Aorta (tissue), 5 donors: ENCODE results near the gene PXMP2. TPM values are rescaled to one million over a fixed set of nuclear protein-coding genes. Genes with fewer than 3 reads are reported as not detected.

Experiments used
- ATAC-seq: fragments of 200-7000 bp; cut with Tn5 transposase; one replicate; pipeline ENCODE4 v1.9.1; 2022; ENCODE audit warnings: moderate library complexity; ENCODE audit not compliant: low FRiP score
- DNase-seq, 2 donors: peaks; one replicate each; pipeline ENCODE4 v3.0.0-alpha.2; 2020
- H3K27ac ChIP-seq, 2 donors: one replicate each; pipeline ENCODE4 v1.5.1; 2013; ENCODE audit warnings: low read length in 2 of 2, mild to moderate bottlenecking in 2 of 2, moderate library complexity in 2 of 2, control low read depth in 1 of 2, inconsistent platforms in 1 of 2, low read depth in 1 of 2
- H3K27me3 ChIP-seq, 2 donors: one replicate each; pipeline ENCODE4 v1.6.1; 2013; ENCODE audit warnings: control low read depth in 1 of 2, low read length in 1 of 2, mild to moderate bottlenecking in 1 of 2, moderate library complexity in 1 of 2; ENCODE audit not compliant: insufficient read depth in 2 of 2, control insufficient read depth in 1 of 2
- H3K36me3 ChIP-seq, 2 donors: one replicate each; pipeline ENCODE4 v1.6.1; 2013; ENCODE audit warnings: control low read depth in 1 of 2, low read length in 1 of 2, mild to moderate bottlenecking in 1 of 2; ENCODE audit not compliant: insufficient read depth in 2 of 2, control insufficient read depth in 1 of 2
- H3K4me1 ChIP-seq, 2 donors: one replicate each; pipeline ENCODE4 v1.6.1; 2013; ENCODE audit warnings: low read length in 2 of 2, control low read depth in 1 of 2, mild to moderate bottlenecking in 1 of 2, moderate library complexity in 1 of 2; ENCODE audit not compliant: insufficient read depth in 2 of 2, control insufficient read depth in 1 of 2
- H3K4me3 ChIP-seq, 2 donors: one replicate each; pipeline ENCODE4 v1.5.1; 2013; ENCODE audit warnings: low read length in 2 of 2, control low read depth in 1 of 2, mild to moderate bottlenecking in 1 of 2
- H3K9me3 ChIP-seq: one replicate; pipeline ENCODE4 v1.6.1; 2013; ENCODE audit warnings: mild to moderate bottlenecking, low read length; ENCODE audit not compliant: control insufficient read depth
- WGBS, 2 donors: extraction: QIAGEN DNeasy Blood & Tissue Kit; methylation state at CpG; one replicate each; pipeline ENCODE4 v1.1.7; 2013; 5-methylcytosine and 5-hydroxymethylcytosine counted together
- intact Hi-C, 2 donors: fragments of 100-400 bp; cut with DNase I; formaldehyde crosslinking; loops; one replicate each; pipeline versions ENCODE4 v1.14.2 to v1.15.0; 2022
- polyA plus RNA-seq, 2 donors: library from polyadenylated mRNA; stranded (reverse); fragments of 200-250 nt; gene quantifications; one replicate each; pipeline ENCODE4 v1.2.3, GENCODE V29; 2013
- total RNA-seq, 2 donors: library from RNA; stranded (reverse); fragmentation: NEBNext Ultra II Directional; extraction: Animal tissue kit (Norgen Biotek cat#: 25700); gene quantifications; one replicate each; pipeline ENCODE4 v1.2.1, GENCODE V29; 2021
- donor health status: healthy with polysubstance abuse.
- donor health status: Bipolar disorder and iron deficiency.
- donor health status: DM: no; HTN: no; CAD: no.
- donor health status: DM: no; HTN: no; CAD: no.
- donor health status: DM: yes; HTN: yes; CAD: no.

Gene PXMP2
- total and polyA plus RNA-seq, 4 donors, result 13.0 to 70.7 (median 20.1) TPM

DNA sequence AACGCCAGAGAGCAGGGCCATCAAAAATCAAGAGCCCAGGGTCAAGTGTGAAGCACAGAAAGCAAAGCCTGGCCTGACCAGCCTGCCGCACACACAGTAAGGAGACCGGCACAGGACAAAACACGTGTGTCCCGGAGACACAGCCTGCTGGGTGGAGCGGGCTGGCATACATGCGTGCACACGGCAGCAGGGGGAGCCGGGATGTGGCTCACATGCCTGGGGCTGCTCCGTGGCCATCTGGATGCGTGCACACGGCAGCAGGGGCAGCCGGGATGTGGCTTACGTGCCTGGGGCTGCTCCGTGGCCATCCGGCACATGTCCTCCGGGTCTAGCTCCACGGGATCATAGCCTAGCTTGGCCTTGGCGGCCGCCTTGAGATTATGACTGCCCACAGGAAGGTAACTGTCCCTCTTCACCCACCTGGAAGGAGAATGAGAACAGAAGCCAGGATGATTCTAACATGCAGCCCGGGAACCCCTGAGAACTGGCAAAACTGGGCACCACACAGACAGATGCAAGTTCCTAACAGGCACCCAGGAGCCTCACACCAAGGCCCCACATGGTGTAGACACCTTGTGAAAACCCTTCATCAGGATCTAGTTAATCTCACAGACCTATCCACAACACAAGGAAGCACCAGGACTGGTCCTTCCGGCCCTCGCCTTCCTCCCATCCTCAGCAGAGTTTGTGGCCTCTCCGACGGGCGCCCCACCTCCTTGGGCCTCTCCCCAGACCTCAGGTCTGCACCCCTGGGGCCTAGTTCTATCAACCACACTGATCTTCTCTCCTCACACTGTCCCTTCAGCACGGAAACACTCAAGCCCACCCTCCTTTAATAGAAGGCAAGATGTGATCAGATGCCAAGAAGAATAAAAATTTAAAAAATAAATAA lies 13.9 kb upstream of the PXMP2 start:
- WGBS, 2 donors, result 94 to 95% methylated on average over 27 of the region's 27 CpGs
- Histone ChIP-seq H3K9me3 (no peaks in the 10 kb centered on the region), H3K4me3 (no peak overlapping the region), H3K27ac (no peak overlapping the region), H3K36me3 (peaks cover 4 to 9% of the 10 kb centered on the region in 2 donors), H3K27me3 (no peaks in the 10 kb centered on the region), H3K4me1 (no peaks in the 10 kb centered on the region)
- DNase-seq, result no peak
- no peak for ATAC-seq
- intact Hi-C loops, result no loop called here

- H3K9me3 ChIP-seq, result no peaks in the 10 kb centered on the region
- H3K36me3 ChIP-seq, result peaks cover 2 to 9% of the 10 kb centered on the region in 2 donors
These were observed 12.8 kb upstream of the PXMP2 start for GRCh38 chr12:132674561-132674960.

DNA sequence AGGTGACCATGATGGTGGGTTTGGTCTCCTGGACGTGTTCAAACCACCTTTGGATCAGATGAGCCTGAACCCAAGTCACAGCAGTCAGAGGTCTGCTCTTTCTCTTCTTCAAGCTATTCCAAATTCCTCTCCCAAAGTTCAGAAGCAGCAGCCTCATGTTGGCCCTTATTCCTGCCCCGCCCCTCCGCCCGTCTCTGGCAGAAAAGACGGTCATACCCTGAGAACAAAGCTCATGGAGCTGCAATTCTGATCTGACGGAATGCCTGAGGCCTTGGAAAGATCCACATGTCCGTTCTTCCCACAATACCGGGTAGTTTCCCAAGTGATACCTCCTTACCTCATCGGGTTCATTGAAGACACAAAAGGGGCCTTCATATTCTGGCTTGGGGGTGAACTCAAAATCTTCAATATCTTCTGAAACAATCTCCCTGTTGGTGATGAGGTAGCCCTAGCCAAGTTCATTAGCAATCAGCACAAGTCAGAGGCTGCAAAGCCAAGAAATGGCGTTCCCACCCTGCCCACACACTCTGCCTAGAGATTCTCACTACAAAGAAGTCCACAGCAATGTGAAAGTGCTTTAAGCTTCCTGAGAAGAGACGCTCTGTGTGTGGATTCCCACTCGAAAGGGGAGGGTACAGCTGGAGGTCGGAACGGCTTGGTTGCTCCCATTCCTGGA lies 11.5 kb upstream of the PXMP2 start:
- DNase-seq, result no peak
- ATAC-seq, result no peak
- intact Hi-C loops, result no loop called here
- H3K4me1 ChIP-seq, result no peaks in the 10 kb centered on the region
- no peak overlapping the region for H3K4me3 ChIP-seq
- WGBS, 2 donors, result 90 to 94% methylated on average over 14 of the region's 14 CpGs
- no peak overlapping the region for H3K27ac ChIP-seq
- H3K36me3 ChIP-seq, result peaks cover 2 to 9% of the 10 kb centered on the region in 2 donors
- H3K9me3 ChIP-seq, result no peaks in the 10 kb centered on the region
- H3K27me3 ChIP-seq, result no peaks in the 10 kb centered on the region

More at GRCh38 chr12:132674561-132674960, 12.8 kb upstream of the PXMP2 start:
- Histone ChIP-seq H3K4me3 (no peak overlapping the region), H3K4me1 (no peaks in the 10 kb centered on the region), H3K27me3 (no peaks in the 10 kb centered on the region), H3K27ac (no peak overlapping the region)
- DNase-seq, result no peak
- intact Hi-C loops, result no loop called here
- WGBS, 2 donors, result 96 to 100% methylated on average over 5 of the region's 5 CpGs
- ATAC-seq, result no peak

- 92 to 94% methylated on average over 9 of the region's 9 CpGs for WGBS, 2 donors
- DNase-seq, result no peak
- H3K36me3 ChIP-seq, result peaks cover 2 to 5% of the 10 kb centered on the region in 2 donors
These were observed 9.9 kb upstream of the PXMP2 start for GRCh38 chr12:132677492-132677891.

GRCh38 chr12:132685400-132685799 lies 2.0 kb upstream of the PXMP2 start:
- H3K4me1 ChIP-seq, result no peaks in the 10 kb centered on the region
- no peaks in the 10 kb centered on the region for H3K9me3 ChIP-seq
- no peak for DNase-seq
- intact Hi-C loops, result no loop called here
- no peak overlapping the region for H3K27ac ChIP-seq
- WGBS, 2 donors, result 72 to 81% methylated on average over 5 of the region's 5 CpGs
- H3K27me3 ChIP-seq, result no peaks in the 10 kb centered on the region
- no peak overlapping the region for H3K4me3 ChIP-seq
- ATAC-seq, result no peak
- H3K36me3 ChIP-seq, result no peaks in the 10 kb centered on the region

More at GRCh38 chr12:132677492-132677891, 9.9 kb upstream of the PXMP2 start:
- intact Hi-C loops, result no loop called here
- H3K4me1 ChIP-seq, result no peaks in the 10 kb centered on the region
- no peak for ATAC-seq
- no peaks in the 10 kb centered on the region for H3K27me3 ChIP-seq
- no peak overlapping the region for H3K27ac ChIP-seq
- no peak overlapping the region for H3K4me3 ChIP-seq
- H3K9me3 ChIP-seq, result no peaks in the 10 kb centered on the region

GRCh38 chr12:132686825-132687210 lies 569 bp upstream of the PXMP2 start:
- ATAC-seq (peak; percentile 12), DNase-seq (no peak)
- no peaks in the 10 kb centered on the region for H3K4me1 ChIP-seq
- peak overlapping the region; percentile 55 to 98 for H3K4me3 ChIP-seq
- H3K36me3 ChIP-seq, result no peaks in the 10 kb centered on the region
- no peaks in the 10 kb centered on the region for H3K9me3 ChIP-seq
- peak overlapping the region in 1 of 2 donors; percentile 24 for H3K27ac ChIP-seq
- intact Hi-C loops, result loop anchor here in 1 of 2 donors (2.0 kb wide), 1 partner anchor 24 kb away; the partner anchor contains the start of gene PGAM5
- 0 to 1% methylated on average over 32 to 55 of the region's 55 CpGs for WGBS, 2 donors
- H3K27me3 ChIP-seq, result no peaks in the 10 kb centered on the region

DNA sequence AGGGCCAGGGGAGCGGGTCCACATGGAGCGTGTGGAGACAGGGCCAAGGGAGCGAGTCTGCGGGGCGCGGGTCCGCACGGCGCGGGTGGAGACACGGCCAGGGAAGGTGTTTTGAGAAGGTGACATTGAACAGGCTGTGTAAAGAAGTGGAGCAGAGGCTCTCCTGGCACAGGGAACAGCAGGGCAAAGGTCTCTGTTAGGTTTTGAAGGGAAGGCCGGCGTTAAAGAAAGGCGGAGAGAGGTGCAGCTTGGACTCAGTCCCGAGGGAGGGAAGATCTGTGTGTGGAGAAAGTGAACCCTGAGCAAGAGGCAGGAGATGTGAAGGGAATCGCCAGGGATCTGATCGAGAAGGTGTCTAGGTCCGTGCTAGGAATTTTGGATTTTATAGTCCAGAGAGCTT lies 1.8 kb downstream of the PXMP2 start:
- intact Hi-C loops, result no loop called here
- Histone ChIP-seq H3K4me3 (no peak overlapping the region), H3K27ac (no peak overlapping the region), H3K4me1 (no peaks in the 10 kb centered on the region), H3K27me3 (no peaks in the 10 kb centered on the region), H3K36me3 (no peaks in the 10 kb centered on the region), H3K9me3 (no peaks in the 10 kb centered on the region)
- ATAC-seq (no peak), DNase-seq (no peak)
- 66 to 72% methylated on average over 18 of the region's 18 CpGs for WGBS, 2 donors

DNA sequence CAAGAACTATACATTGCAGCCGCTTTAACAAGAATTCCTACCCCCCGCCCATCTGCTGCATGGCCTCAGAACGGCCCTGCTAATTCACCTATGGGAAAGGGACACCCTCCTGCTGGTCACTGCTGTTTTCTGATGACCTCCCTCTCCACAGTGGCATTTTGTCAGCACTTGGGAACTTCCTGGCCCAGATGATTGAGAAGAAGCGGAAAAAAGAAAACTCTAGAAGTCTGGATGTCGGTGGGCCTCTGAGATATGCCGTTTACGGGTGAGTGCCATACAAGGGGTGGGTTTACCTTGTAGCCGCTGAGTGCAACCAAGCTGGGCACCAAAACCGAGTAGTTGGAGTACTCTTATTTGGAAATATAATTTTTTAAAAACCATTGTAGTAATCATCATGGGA lies 2.7 kb downstream of the PXMP2 start:
- Histone ChIP-seq H3K27me3 (no peaks in the 10 kb centered on the region), H3K36me3 (no peaks in the 10 kb centered on the region), H3K9me3 (no peaks in the 10 kb centered on the region), H3K4me3 (no peak overlapping the region), H3K27ac (no peak overlapping the region), H3K4me1 (no peaks in the 10 kb centered on the region)
- ATAC-seq (no peak), DNase-seq (no peak)
- intact Hi-C loops, result no loop called here
- 95 to 96% methylated on average over 9 of the region's 9 CpGs for WGBS, 2 donors
